GM18520 (cell line): Measurements from ENCODE around the gene DYNLT1.
"Not testable (repeated sequence)": the region's sequence is repeated elsewhere in the genome, so short reads cannot be mapped to it uniquely, and the experiment has no call there.

Source experiments
- ATAC-seq: cut with Tn5 transposase; IDR thresholded peaks from one replicate; pipeline ENCODE4 v1.9.1; 2021; ENCODE audit not compliant: unreplicated experiment

DYNLT1 gene

DNA sequence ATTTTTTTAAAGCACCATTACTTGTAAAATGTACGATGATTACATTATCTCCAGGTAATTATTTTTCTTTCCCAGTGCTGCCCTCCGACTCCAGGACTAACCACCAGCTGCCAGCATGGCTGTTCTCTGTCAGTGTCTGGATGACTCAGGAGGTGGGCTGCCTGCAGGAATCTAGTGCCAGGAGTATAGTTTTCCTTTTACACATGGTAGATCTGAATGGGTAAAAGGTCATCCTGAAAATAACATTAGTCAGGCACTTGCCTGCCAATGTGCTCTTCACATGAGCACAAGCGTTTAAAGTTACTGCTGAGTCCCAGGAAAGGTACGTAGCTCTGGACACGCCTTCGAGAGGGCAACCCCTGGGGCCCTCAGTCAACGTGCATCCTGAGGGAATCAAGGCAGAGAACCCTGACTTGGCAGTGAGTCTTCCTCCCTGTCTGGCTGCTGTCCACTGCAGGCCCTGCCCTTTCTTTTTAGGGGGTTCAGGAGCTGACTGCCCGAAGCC lies 2.4 kb downstream of the DYNLT1 start:
- no peak for ATAC-seq

DNA sequence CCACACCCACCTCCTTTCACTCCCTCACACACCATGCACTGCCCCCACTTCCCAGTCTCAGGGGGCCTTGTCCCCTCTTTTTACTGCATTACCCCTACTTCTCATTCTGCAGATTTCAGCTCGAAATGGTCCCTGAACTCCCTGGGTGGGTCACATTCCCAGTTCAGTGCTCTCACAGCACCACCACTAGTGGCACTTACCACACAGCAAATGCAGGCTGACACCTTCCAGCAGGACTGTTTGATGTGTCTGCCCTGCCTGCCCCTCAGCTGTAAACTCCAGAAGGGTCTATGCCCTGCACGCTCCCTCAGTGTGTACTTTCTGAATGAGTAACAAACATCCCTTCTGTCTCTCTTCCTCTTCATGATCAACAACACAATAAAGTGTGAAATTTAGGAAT lies 4.0 kb downstream of the DYNLT1 start:
- no peak for ATAC-seq

DNA sequence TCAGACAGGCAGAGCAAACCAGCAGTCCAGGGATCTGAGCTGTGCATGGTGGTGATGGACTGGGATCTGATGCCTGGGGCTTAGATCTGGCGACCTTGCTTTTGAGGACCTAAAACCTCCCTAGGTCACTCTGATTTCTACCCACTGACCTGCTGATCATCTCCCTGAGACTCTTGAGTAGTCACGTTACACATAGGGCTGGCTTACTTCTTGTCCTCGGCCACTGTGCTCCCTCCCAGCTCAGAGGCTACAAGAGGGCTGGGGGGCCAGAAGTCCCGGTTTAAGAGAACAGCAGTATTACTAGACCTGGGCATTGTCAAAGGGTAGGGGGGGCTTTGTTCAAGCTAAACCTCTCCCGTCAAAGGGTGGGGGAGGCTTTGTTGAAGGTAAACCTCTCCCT lies 5.5 kb downstream of the DYNLT1 start:
- no peak for ATAC-seq

DNA sequence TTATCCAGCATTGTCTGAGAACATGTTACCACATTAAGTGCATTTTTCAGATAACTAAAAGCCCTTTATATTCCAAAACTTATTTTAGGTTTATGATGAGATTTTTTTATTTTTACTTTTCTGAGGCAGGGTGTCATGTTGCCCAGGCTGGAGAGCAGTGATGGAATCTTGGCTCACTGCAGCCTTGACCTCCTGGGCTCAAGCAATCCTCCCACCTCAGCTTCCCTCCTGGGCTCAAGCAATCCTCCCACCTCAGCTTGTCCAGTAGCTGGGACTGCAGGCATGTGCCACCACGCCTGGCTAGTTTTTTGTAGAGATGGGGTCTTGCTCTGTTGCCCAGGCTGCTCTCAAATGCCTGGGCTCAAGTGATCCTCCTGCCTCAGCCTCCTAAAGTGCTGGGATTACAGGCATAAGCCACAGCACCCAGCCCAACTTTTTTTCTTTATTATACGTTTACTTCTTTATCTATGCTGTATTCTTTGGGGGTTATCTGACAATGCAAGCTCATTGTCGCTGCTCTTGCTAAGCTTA lies 6.2 kb downstream of the DYNLT1 start:
- no peak for ATAC-seq

DNA sequence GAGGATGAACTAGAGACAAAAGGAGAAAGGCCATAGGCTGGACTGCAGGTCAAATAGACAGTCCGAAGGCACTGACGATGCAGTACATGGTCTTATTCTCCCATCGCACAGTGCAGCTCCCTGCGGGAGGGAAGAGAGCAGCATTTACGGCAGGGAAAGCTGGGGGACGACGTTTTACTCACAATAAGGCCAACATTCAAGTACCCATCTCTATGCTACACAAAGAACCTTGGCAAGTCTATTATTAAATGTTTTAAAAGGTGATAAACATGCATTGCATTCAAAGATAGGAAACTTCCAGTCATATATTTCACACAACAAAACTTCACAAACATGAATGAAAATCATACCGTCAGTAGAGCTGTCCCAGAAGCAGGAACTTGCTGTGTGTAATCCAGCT lies 7.8 kb downstream of the DYNLT1 start:
- no peak for ATAC-seq

DNA sequence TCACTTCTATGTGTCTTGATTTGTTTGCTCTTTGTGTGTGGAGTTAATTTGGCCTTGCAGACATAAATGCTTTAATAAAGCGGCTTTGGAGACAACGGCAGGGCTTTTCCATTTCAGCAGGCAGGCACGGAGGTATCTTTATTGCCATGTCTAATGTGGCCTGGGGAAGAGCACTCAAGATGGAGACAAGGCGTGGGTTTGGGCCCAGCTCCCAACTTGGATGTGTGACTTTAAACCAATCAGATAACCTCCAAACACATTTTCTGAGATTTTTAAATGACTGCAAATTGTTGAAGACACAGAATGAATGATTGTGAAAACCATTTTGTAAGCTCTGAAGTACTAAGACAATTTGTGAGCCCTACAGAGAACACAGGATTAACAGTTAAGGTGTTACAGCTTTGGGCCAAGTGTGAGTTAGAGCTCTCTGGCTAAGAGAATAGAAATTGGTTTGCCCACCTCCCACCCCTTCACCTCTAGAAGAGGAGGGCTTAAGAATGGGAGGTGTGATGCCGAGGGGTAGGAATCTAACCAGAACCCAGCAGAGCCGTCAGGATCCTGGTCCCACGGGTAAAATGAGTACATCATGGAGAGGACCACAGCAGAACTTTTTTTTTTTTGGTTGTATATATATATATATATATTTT lies 9.0 kb downstream of the DYNLT1 start:
- no peak for ATAC-seq

DNA sequence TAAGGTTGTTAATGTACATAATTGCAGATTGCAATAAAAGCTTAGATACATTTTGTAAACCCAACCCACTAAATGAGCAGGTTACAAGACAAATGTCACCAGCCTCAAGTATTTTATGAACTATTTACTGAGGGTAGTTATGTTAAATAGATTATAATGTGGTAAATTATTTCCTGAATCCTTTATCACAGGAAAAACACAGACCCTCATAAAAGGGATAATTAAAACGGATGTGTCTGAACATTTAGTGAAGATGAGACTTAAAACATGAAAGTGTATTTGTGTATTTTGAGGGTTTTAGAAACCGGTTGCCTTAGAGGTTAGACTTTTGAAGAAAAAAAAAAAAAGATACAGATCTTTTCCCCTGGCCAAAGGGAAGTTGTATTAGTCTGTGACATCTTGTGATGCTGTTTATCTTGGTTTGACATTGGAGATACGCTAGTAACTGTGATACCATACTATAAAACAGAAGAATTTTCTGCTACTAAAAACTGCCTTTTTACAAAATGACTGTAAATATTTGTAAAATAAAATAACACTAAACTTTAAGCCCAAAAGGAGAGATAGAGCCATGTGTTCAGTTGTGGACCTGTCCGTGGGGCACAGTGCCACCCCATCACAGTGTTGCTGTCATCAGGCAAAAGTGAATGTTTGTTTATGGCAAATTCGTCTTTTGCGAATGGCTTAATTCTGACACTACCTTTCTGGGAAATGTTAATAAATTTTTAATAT lies 9.7 kb downstream of the DYNLT1 start:
- no peak for ATAC-seq

DNA sequence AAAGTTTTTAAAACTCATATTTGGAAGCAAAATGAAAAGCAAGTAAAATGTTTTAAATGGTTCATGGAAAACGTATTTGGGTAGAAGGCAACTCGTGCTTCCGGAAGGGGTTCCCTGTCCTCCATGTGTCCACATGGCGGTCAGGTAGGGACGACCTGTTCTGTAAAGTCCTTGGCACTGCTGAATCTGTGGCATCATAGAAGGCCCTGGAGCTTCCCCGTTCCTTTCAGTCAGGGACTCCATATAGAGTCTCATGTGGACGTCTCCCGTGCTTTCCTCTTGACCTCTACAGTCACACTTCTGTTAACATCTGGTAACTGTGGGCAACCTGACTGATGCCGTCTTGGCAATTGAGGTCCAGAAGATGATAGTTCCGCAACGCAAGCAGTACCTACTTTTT lies 11.4 kb downstream of the DYNLT1 start:
- no peak for ATAC-seq

DNA sequence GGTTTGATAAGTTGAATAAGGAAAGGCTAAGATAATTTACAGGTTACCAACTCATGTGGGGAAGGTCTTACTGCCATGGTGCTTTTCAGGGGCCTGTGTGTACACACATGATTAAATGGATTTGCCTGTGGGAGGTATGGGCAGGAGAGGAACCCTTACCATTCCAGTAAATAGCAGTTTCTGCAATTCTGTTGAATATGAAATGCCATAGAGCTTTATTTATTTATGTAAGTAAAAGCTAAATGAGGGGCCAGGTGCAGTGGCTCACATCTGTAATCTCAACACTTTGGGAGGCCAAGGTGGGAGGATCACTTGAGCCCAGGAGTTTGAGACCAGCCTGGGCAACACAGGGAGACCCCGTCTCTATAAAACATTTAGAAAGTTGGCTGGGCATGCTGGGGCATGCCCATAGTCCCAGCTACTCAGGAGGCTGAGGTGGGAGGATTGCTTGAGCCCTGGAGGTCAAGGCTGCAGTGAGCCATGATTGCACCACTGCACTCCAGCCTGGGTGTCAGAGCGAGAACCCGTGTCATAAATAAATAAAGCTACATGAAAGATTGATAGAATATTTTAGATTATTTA lies 11.9 kb downstream of the DYNLT1 start:
- ATAC-seq = not testable (repeated sequence)

DNA sequence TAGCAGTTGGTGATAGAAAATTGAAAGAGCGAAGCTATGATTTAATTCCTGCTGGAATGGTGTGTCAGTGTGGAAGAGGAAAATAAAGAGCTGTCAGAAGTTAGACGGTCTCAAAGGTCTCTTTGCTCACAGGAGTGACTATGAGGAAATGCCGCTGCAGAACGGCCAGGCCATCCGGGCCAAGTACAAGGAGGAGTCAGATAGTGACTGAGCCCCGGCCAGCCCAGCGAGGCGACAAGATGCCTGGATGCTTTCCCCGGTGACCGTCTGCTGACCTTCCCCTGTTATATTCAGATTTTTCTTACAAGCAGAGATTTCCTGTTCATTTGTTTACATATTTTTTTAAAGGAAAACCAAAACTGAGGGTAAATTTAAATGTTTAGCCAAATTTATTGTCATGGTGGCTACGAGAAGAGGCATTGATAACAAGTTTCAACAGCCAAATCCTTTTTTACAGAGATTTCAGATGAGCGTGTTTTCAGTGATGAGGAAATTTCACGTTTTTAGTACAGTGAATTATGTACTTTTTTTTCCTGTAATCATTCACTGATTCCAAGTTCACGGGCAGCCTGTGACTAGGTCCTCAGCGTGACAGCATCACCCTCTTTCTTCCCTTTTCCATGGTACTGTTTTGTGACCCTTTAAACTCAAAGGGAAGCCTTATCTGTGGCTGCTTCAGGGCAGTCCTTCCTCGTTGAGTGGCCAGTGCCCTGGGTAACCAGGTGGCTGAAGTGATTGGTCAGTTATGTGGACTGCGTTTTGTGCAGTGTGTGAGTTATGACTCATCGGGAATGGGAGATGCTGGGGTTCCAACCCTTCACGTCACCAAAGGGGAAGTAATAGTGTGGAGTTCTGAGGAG lies 12.6 kb downstream of the DYNLT1 start:
- no peak for ATAC-seq

DNA sequence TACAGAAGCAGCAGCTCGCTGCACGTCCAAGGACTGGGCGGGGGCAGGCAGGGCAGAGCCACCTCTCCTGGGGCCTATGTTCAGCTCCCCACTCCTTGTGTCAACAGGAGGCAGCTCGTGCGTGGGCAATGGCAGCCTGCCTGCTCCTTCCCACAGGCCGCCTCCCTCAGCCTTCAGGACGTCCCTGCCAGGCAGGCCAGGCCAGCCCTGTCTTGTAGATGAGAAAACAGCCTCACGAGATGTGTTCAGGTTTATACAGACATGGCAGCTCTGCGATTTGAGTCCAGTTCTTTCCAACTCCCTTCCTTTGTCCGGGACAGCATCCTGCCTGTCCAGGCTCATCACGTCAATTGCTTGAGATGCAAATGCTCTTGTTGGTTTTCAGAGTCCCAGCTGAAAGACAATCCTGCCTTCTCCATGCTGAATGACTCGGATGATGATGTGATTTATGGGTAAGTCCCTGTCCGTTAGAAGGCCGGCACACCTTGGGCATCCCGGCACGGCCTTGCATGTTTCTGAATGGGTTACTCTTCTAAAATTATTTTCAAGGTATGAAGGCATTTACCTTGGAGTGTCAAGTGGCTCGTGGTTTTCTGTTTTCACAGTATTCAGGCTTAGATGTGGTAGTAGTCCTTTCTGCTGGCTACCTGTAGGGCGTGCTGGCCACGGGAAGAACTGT lies 13.5 kb downstream of the DYNLT1 start:
- no peak for ATAC-seq

DNA sequence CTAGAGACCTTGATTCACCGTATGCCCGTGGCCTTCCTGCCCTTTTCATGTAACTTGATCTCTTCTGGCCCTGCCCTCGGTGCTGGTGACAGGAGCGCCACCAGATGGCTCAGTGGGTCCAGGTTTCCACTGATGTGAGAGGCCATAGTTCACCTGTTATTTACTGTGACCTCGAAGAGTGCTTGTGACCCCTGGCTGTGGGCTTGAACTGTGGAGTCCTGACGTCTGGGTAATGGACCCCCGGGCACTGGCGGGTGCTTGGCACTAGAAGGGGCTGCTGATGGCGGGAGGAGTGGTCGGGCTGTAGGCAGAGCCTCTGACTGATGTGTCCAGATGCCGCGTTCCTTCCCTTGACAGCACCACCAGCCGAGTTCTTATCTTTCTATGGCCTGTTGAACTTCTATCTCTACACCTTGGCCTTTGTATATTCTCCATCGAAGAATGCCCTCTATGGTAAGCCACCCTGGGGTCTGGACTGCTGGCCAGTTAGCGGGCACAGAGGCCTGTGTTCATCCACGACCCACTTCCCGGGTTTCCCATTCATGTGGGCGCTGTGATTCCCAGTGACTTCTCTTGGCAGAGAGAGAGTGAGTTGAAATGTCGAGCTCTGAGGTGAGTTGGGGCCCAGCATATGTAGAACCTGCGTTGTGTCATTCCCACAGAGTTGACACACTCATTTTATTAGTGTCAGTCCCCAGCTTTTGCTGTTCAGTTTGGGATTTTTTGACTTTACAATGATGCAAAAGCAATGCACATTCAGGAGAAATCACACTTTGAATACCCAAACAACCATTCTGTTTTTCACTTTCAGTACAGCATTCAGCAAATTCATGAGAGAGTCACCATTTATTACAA lies 14.9 kb downstream of the DYNLT1 start:
- ATAC-seq = no peak

DNA sequence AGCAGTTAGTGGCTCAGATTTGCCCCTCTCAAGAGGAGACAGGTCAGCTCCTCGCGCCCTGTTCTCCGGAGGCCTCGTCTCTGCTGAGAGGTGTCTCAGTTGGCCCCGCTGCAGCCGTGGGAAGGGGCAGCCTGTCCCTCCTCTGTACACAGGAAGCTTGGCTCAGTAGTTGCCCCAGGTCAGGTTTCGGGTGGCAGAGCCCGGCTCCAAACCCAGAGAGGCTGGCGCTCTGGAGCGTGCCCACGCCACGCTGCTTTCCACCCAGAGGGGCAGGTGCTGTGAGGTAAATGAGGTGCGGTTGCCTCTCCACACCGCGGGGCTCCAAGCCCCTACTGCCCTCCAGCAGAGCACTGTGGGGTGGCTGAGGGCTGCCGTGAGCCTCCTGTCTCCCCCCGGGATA lies 16.0 kb downstream of the DYNLT1 start:
- no peak for ATAC-seq

DNA sequence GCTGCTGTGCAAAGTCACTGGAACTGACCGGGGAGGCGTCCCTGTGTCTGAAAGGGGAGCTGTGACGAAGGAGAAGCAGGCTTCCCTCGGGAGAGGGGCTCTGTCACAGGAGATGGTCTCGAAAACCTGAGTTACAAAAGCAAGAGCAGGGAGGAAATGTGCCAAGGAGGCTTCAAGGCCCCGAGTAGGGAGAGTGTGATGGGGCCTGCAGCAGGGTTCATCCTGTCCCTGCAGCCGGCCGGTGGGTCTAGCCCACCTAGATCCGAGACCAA lies 16.7 kb downstream of the DYNLT1 start:
- no peak for ATAC-seq

DNA sequence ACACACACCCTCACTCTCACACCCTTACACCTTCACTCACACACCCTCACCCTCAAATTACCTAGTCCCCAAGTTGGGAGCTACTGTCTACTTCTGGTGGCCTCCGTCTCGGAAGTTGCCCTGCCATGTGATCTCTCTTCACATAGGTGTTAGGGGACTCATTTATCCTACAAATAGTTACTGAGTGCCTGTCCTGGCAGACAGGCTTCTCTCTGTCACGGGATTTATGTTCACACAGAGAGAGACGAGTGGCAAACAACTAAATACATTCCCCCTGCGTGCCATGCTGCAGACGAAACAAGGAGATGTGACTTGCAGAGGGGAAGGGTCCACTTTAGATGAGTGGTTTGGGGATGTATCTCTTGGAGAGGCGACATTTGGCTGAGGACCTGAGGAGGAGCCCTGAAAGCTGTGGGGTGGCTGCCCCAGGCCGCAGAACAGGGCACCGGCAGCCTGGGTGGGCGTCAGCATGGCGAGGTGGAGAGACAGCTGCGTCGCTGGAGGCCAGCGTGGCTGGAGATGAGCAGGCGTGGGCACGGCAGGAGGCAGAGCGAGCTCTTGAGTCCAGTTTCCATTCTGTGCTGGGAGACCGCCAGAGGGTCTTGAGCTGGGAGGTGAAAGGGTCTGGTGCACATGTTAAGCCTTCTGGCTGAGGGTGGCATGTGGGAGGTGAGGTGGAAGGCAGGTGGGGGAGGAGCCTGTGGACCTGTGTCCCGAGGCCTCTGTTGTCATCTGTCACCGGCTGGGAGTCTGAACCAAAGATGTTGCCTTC lies 17.2 kb downstream of the DYNLT1 start:
- no peak for ATAC-seq

DNA sequence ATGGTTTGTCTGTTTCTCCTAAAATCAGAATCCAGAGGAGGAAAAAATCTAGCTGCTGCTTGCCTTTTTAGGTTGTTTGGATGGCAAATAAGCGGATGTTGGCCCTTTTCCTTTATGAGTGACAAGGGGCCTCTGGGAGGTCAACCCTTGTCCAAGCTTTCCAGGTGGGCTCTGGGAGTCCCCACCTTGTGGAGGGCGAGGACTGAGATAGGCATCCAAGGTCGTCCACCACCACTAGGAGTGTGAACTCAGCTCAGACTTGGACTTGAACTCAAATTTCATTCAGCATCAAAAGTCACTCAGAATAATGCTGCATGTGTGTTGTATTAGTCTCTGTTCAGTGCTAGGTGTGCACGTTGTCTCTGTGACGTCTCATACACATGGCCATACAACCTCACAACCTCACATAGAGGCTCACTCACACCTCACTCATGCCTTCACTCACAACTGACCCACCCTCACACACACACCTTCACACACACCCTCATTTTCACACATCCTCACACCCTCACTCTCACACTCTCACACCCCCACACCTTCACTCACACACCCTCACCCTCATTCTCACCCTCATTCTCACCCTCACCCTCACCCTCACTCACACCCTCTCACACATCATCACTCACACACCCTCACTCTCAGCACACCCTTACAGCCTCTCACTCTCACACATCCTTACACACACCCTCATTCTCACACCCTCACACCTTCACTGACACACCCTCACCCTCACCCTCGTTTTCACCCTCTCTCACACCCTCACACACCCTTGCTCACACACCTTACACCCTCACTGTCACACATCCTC lies 18.0 kb downstream of the DYNLT1 start:
- no peak for ATAC-seq

DNA sequence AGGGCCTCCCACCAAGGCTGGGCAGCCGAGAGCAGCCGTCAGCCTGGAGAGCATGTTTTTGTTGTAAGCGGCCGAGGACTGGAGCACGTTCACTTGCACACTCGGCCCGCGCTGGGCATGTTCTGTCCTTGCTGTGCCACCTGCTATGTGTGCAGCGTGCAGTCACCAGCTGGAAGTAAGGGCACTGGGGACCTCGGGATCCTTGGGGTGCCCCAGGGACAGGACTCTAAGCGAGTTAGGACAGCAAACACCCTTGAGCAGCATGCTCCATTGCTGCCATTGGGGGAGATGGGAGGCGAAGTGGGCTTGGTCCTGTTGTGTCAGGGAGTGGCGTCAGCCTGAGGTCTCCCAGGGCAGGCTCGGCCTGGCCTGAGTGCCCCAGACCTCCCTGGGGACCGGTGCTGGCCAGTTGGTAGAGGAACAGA lies 18.6 kb downstream of the DYNLT1 start:
- no peak for ATAC-seq
